ENCODE data around the gene FYB2.

FYB2 gene

GRCh38 chr1:56859287-56859686, 40.1 kb upstream of the FYB2 start:
- DNase-seq (ENCODE audit: low spot score): no peak
- in situ Hi-C loops (cut with MboI; ENCODE audit: low sequenced_read_pairs, unreplicated experiment): no loop called here
- TF ChIP-seq CTCF (IDR thresholded peaks at IDR 0.05; ENCODE audit: borderline replicate concordance, control extremely low read depth, extremely low read depth, insufficient read depth, missing control alignments): no peak

- no peak for DNase-seq (ENCODE audit: low spot score)
- no peak for TF ChIP-seq CTCF (IDR thresholded peaks at IDR 0.05; ENCODE audit: borderline replicate concordance, control extremely low read depth, extremely low read depth, insufficient read depth, missing control alignments)
- in situ Hi-C loops (cut with MboI; ENCODE audit: low sequenced_read_pairs, unreplicated experiment): no loop called here
Measured at GRCh38 chr1:56856186-56856585, 37.0 kb upstream of the FYB2 start.

- no peak for TF ChIP-seq CTCF (IDR thresholded peaks at IDR 0.05; ENCODE audit: borderline replicate concordance, control extremely low read depth, extremely low read depth, insufficient read depth, missing control alignments)
- no peak for DNase-seq (ENCODE audit: low spot score)
- in situ Hi-C loops (cut with MboI; ENCODE audit: low sequenced_read_pairs, unreplicated experiment): no loop called here
Measured at GRCh38 chr1:56855190-56855589, 36.0 kb upstream of the FYB2 start.

- DNase-seq (ENCODE audit: low spot score): no peak
- TF ChIP-seq CTCF (IDR thresholded peaks at IDR 0.05; ENCODE audit: borderline replicate concordance, control extremely low read depth, extremely low read depth, insufficient read depth, missing control alignments): no peak
- in situ Hi-C loops (cut with MboI; ENCODE audit: low sequenced_read_pairs, unreplicated experiment): no loop called here
Measured at GRCh38 chr1:56854521-56855099, 35.4 kb upstream of the FYB2 start, which contains the start of gene C8A. C8A (plus strand) TSS chr1:56854797; CDS start chr1:56854902, 105 bp downstream.

- no peak for TF ChIP-seq CTCF (IDR thresholded peaks at IDR 0.05; ENCODE audit: borderline replicate concordance, control extremely low read depth, extremely low read depth, insufficient read depth, missing control alignments)
- no peak for DNase-seq (ENCODE audit: low spot score)
- in situ Hi-C loops (cut with MboI; ENCODE audit: low sequenced_read_pairs, unreplicated experiment): no loop called here
Measured at GRCh38 chr1:56852476-56852875, 33.3 kb upstream of the FYB2 start.

- in situ Hi-C loops (cut with MboI; ENCODE audit: low sequenced_read_pairs, unreplicated experiment): no loop called here
- TF ChIP-seq CTCF (IDR thresholded peaks at IDR 0.05; ENCODE audit: borderline replicate concordance, control extremely low read depth, extremely low read depth, insufficient read depth, missing control alignments): no peak
- no peak for DNase-seq (ENCODE audit: low spot score)
Measured at GRCh38 chr1:56850922-56851321, 31.7 kb upstream of the FYB2 start.

Measured in GM13976 (cell line).